ENCODE measurements around the gene HNRNPA0.

The HNRNPA0 gene

DNA sequence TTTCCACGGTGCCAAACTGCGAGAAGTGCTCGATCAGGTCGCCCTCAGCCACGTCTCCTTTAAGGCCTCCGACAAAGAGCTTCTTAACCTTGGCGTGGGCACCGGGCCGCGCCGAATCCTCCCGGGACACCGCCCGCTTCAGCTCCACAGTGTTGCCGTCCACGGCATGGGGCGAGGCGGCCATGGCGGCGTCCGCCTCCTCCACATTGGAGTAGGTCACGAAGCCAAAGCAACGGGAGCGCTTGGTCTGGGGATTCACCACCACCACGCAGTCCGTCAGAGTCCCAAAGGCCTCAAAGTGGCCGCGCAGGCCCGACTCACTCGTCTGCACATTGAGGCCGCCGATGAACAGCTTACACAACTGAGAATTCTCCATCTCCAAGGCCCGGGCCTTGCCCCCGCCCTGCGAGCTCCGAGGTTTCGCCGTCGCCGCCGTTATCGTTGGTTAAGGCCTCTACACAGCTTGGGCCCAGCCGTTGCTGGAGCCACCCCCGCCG lies 424 bp downstream of the HNRNPA0 start:
- no peak for DNase-seq (ENCODE audit: extremely low read depth, low read depth)
- TF ChIP-seq, protein P1, sequence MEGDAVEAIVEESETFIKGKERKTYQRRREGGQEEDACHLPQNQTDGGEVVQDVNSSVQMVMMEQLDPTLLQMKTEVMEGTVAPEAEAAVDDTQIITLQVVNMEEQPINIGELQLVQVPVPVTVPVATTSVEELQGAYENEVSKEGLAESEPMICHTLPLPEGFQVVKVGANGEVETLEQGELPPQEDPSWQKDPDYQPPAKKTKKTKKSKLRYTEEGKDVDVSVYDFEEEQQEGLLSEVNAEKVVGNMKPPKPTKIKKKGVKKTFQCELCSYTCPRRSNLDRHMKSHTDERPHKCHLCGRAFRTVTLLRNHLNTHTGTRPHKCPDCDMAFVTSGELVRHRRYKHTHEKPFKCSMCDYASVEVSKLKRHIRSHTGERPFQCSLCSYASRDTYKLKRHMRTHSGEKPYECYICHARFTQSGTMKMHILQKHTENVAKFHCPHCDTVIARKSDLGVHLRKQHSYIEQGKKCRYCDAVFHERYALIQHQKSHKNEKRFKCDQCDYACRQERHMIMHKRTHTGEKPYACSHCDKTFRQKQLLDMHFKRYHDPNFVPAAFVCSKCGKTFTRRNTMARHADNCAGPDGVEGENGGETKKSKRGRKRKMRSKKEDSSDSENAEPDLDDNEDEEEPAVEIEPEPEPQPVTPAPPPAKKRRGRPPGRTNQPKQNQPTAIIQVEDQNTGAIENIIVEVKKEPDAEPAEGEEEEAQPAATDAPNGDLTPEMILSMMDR (IDR thresholded peaks at IDR 0.05; ENCODE audit: low read depth, low read length, missing control alignments), result no peak
- H3K4me3 ChIP-seq (replicated peaks; ENCODE audit: low read depth, low read length), result peak overlapping the region; percentile 97

DNA sequence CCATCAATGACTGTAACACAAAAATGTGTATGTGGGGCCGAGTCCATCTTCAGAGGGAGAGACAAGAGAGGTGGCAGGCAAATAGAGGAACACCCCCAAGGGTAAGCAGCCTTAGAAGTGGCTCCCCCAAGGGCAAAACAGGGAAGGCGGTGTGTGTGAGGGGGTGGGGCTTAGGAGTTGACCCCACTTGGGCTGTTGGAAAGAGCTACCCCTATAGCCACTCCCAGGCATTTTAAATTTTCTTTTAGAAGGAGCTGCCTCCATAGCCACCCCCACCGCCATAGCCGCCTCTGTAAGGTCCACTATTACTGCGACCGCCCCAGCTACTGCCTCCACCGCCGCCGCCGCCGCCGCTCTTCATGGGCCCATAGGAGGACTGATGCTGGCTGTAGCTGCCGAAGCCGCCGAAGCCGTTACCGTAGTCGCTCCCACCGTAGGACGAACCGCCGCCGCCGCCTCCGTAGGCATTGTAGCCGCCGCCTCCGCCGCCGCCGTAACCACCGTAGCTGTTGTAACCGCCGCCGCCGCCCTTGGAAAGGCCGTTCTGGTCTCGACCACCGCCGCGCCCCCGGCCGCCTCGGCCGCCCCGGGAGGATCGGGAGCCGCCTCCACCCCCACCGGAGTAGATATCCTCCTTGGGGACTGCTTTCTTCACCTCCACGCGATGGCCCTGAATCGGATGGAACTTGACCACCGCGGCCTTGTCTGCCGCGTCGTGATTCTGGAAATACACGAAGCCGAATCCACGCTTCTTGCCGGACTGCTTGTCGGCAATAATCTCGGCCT lies 1.1 kb downstream of the HNRNPA0 start:
- H3K4me3 ChIP-seq (replicated peaks; ENCODE audit: low read depth, low read length), result peak overlapping the region; percentile 97
- DNase-seq (ENCODE audit: extremely low read depth, low read depth), result no peak
- TF ChIP-seq, protein P1 (IDR thresholded peaks at IDR 0.05; ENCODE audit: low read depth, low read length, missing control alignments), result no peak

DNA sequence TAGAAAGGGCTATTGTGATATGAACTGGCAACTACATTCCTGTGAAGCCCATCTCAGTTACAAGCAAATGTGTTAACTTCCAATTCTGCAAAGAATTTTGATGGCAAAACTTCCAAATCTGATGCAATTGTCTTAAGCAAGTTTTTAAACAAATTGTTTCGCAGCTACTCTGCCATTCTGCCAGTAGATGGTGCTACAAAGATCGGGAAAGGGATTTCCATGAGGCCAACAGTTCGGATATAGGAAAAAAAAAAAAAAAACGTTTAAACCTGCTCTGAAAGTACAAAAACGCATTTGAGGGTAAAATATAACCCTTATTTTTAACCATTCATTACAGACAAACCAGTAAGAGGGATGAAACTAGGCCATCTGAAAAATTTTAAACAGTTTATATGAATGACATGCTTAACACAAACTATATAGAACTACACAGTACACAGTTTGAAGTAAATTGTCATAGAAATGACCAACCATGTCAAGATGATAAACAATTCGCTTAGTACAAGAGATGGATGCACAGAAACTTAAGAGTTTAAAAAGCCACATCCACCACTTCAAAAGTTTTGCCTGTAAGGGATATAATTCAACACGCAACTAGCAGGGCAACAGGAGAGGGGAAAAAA lies 2.2 kb downstream of the HNRNPA0 start:
- TF ChIP-seq, protein P1 (IDR thresholded peaks at IDR 0.05; ENCODE audit: low read depth, low read length, missing control alignments), result peak; percentile 74
- H3K4me3 ChIP-seq (replicated peaks; ENCODE audit: low read depth, low read length), result peak overlapping the region; percentile 97
- DNase-seq (ENCODE audit: extremely low read depth, low read depth), result no peak

DNA sequence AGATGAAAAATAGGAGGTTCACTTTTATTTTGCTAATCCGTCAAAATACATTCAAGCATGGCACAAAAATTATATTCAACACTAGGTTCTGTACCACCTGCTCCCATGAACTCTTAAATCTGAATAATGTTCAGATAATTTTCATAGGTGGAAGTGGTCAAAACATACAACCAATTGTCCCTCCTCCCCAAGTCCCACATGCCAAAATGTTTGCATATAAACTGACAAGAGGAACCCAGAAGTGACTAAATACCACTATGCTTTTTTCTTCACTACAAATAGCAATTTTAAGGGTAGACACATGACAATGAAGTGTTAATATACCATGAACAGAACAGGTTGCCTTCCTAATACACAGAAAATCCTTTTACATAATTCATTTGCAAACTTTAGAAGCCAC lies 3.7 kb downstream of the HNRNPA0 start:
- TF ChIP-seq, protein P1 (IDR thresholded peaks at IDR 0.05; ENCODE audit: low read depth, low read length, missing control alignments), result no peak
- H3K4me3 ChIP-seq (replicated peaks; ENCODE audit: low read depth, low read length), result no peak overlapping the region

DNA sequence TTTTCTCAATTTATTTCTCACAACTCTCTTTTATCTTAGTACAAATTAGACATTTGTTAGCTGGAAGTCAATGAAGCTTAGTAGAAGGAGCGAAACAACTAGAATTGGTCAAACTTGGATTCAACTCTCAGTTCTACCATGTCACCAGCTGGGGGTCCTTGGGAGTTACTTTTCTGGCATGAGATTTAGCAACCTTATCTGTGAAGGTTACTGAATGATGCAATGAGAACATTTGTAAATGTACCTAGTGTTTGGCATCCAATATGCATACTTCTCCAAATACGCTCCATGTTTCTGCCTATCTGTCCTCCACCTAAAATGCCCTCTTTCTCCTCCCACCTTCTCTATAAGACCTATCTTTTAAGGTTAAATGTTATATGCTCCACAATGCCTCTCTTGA lies 6.3 kb downstream of the HNRNPA0 start:
- TF ChIP-seq, protein P1 (IDR thresholded peaks at IDR 0.05; ENCODE audit: low read depth, low read length, missing control alignments), result no peak
- no peak for DNase-seq (ENCODE audit: extremely low read depth, low read depth)
- no peak overlapping the region for H3K4me3 ChIP-seq (replicated peaks; ENCODE audit: low read depth, low read length)

More for the DNA sequence above, 3.7 kb downstream of the HNRNPA0 start:
- no peak for DNase-seq (ENCODE audit: extremely low read depth, low read depth)

DNA sequence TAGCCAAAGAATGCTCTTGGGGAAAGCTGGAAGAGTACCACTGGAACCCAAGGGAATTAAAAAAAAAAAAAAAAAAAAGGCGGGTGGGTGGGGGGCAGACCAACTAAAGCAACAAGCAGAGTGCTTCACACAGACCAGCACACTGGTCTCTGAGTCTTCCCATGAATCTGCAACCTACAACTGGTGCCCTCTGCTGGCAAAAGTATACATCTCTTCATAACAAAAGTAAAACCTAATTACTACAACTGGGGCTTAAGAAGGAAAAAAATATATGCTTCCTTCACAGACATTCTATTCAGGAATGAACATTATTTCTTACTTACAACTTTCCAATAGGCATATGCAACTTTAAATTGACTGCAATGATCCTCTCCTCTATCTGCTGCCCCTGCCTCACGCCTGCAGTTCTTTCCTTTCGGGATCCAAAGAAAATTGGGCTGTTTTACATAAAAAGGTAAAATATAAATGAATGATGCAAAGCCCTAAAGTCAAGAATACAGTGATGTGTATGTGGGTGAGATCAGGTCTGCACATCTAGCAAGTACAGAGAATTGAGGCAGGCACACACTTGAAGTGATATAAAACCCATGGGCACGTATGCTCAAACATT lies 11.0 kb downstream of the HNRNPA0 start:
- TF ChIP-seq, protein P1 (IDR thresholded peaks at IDR 0.05; ENCODE audit: low read depth, low read length, missing control alignments), result peak; percentile 65
- DNase-seq (ENCODE audit: extremely low read depth, low read depth), result no peak
- H3K4me3 ChIP-seq (replicated peaks; ENCODE audit: low read depth, low read length), result no peak overlapping the region

All from HFF-Myc (cell line).